CD4-positive, alpha-beta T cell (primary cell): Measurements from ENCODE around the gene SRSF7. TPM values are rescaled to one million over a fixed set of nuclear protein-coding genes. Genes with fewer than 3 reads are reported as not detected.
A peak's percentile ranks its signal among the peaks of the same experiment; 100 is the strongest.

Experiments
- ATAC-seq: fragments of 200-7000 bp; cut with Tn5 transposase; one replicate; pipeline ENCODE4 v1.10.0; 2022; ENCODE audit warnings: mild to moderate bottlenecking; ENCODE audit not compliant: poor library complexity
- CTCF ChIA-PET: fragments of 350-600 bp; sonication (Branson Sonifier 250); formaldehyde crosslinking; loops from one replicate; lab custom pipeline; 2021; ENCODE audit warnings: antibody characterized with exemption, inconsistent platforms; lab: Charles Lee
- POLR2A ChIA-PET: fragments of 350-600 bp; sonication (Branson Sonifier 250); formaldehyde crosslinking; loops from one replicate; lab custom pipeline; 2021; ENCODE audit warnings: antibody characterized with exemption, inconsistent platforms; lab: Charles Lee
- DNase-seq, 14 experiments: peaks; one replicate each; pipeline ENCODE4 v3.0.0-alpha.2; 2013 to 2020; ENCODE audit warnings: mixed read lengths in 2 of 14
- H3K27ac ChIP-seq, 2 donors: one replicate each; pipeline versions ENCODE4 v1.5.1 to v1.7.0; 2013; ENCODE audit warnings: low read length in 2 of 2, low read depth in 1 of 2, mild to moderate bottlenecking in 1 of 2
- H3K27me3 ChIP-seq, 2 experiments: 1 replicate in 1 of 2; 2 replicates in 1 of 2; pipeline versions ENCODE4 v1.6.1 to v1.7.0; 2013; ENCODE audit warnings: low read length in 2 of 2, control low read depth in 1 of 2, mild to moderate bottlenecking in 1 of 2, moderate library complexity in 1 of 2; ENCODE audit not compliant: insufficient read depth in 2 of 2, control insufficient read depth in 1 of 2
- H3K36me3 ChIP-seq: one replicate; pipeline ENCODE4 v1.6.1; 2013; ENCODE audit warnings: low read length, control low read depth; ENCODE audit not compliant: insufficient read depth
- H3K4me1 ChIP-seq: one replicate; pipeline ENCODE4 v1.6.1; 2013; ENCODE audit warnings: low read length, control low read depth; ENCODE audit not compliant: insufficient read depth
- H3K4me3 ChIP-seq: one replicate; pipeline ENCODE4 v1.5.1; 2013; ENCODE audit warnings: mild to moderate bottlenecking, low read length, moderate library complexity
- H3K9me3 ChIP-seq, 2 experiments: 1 replicate in 1 of 2; 2 replicates in 1 of 2; pipeline versions ENCODE4 v1.6.1 to v1.7.0; 2013; ENCODE audit warnings: low read length in 2 of 2, mild to moderate bottlenecking in 2 of 2, control low read depth in 1 of 2, moderate library complexity in 1 of 2; ENCODE audit not compliant: control insufficient read depth in 1 of 2, insufficient read depth in 1 of 2
- H3K27ac Mint-ChIP-seq: one replicate; pipeline ENCODE4 v1.8.0; 2020; ENCODE audit warnings: mixed read lengths
- H3K27me3 Mint-ChIP-seq: one replicate; pipeline ENCODE4 v1.8.0; 2021; ENCODE audit warnings: mixed read lengths
- H3K36me3 Mint-ChIP-seq: one replicate; pipeline ENCODE4 v1.8.0; 2021; ENCODE audit warnings: low read depth, mixed read lengths
- H3K4me1 Mint-ChIP-seq: one replicate; pipeline ENCODE4 v1.8.0; 2021; ENCODE audit warnings: low read depth, mixed read lengths
- H3K4me3 Mint-ChIP-seq: one replicate; pipeline ENCODE4 v1.8.0; 2020; ENCODE audit warnings: mild to moderate bottlenecking, mixed read lengths
- H3K9me3 Mint-ChIP-seq: one replicate; pipeline ENCODE4 v1.8.0; 2020; ENCODE audit warnings: mixed read lengths
- intact Hi-C, 2 experiments: fragments of 100-400 bp; cut with DNase I in 1 of 2; cut with micrococcal nuclease in 1 of 2; formaldehyde crosslinking; loops; one replicate each; pipeline versions ENCODE4 v1.15.1 to v1.9.0; 2023 to 2025; cut with DNase I, micrococcal nuclease
- total RNA-seq, 174 experiments: library from RNA in 2 of 174; stranded (reverse) in 2 of 174; gene quantifications; one replicate each; pipeline ENCODE4 v1.2.3 and lab custom pipeline; 2021 to 2026
- TF ChIP-seq, protein P1 (sequence below): fragments of 200-600 bp; IDR thresholded peaks from one replicate; pipeline ENCODE4 v1.8.0; 2022; ENCODE audit warnings: antibody characterized with exemption, mild to moderate bottlenecking

SRSF7 gene
- total RNA-seq, 2 experiments from 2014 or later, result 550 to 557 TPM

DNA sequence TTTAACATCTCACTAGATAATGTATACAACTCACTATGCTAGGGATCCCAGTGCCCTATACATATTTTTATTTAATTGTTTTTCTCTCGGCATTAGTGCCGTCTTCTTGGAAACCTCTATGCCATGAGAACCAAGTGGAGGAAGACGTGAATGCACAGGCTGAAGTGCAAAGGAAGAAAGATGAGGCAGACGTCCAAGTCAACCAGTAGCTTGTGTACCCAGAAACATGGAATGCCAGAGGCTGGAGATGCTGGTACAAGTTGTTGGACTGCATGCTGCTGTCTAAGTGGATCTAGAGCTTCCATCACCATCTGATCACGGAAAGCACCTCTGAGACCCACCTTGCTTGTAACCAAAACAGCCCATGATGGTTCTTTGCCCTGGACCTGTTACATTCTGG is 14.4 kb upstream of the SRSF7 start:
- intact Hi-C loops, result no loop called here
- Mint-ChIP-seq H3K9me3 (no peaks in the 10 kb centered on the region), H3K36me3 (no peaks in the 10 kb centered on the region), H3K27ac (no peak overlapping the region), H3K4me3 (no peak overlapping the region), H3K4me1 (no peaks in the 10 kb centered on the region), H3K27me3 (no peaks in the 10 kb centered on the region)
- Histone ChIP-seq H3K4me3 (no peak overlapping the region), H3K9me3 (no peaks in the 10 kb centered on the region), H3K36me3 (no peaks in the 10 kb centered on the region), H3K27ac (no peak overlapping the region), H3K27me3 (no peaks in the 10 kb centered on the region), H3K4me1 (no peaks in the 10 kb centered on the region)
- ChIA-PET CTCF (no interaction called here), POLR2A (no interaction called here)
- ATAC-seq, result no peak
- no peak for DNase-seq
- TF ChIP-seq, protein P1, sequence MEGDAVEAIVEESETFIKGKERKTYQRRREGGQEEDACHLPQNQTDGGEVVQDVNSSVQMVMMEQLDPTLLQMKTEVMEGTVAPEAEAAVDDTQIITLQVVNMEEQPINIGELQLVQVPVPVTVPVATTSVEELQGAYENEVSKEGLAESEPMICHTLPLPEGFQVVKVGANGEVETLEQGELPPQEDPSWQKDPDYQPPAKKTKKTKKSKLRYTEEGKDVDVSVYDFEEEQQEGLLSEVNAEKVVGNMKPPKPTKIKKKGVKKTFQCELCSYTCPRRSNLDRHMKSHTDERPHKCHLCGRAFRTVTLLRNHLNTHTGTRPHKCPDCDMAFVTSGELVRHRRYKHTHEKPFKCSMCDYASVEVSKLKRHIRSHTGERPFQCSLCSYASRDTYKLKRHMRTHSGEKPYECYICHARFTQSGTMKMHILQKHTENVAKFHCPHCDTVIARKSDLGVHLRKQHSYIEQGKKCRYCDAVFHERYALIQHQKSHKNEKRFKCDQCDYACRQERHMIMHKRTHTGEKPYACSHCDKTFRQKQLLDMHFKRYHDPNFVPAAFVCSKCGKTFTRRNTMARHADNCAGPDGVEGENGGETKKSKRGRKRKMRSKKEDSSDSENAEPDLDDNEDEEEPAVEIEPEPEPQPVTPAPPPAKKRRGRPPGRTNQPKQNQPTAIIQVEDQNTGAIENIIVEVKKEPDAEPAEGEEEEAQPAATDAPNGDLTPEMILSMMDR, result no peak

DNA sequence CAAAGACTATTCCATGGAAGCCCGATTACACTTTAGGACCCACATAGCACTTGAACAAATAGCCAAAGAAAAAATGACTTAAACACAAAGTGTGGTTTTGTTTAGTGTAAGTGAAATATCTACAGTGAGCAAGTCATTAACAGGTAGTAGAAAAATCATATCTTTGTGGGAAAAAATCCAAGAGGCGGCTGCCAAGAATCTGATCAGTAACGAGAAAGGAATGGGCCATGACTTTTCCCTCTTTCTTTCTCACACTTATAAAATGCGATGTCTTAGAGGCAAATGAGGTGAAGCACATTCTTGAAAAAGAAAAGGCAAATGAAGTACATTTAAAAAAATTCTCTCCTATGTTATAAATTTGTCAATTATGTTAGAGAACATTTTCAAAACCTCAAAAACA is 14.0 kb upstream of the SRSF7 start:
- DNase-seq (no peak), ATAC-seq (no peak)
- POLR2A ChIA-PET, result no interaction called here
- no peaks in the 10 kb centered on the region for H3K27me3 ChIP-seq
- TF ChIP-seq, protein P1, result no peak
- no peak overlapping the region for H3K27ac Mint-ChIP-seq
- no peaks in the 10 kb centered on the region for H3K27me3 Mint-ChIP-seq
- no peaks in the 10 kb centered on the region for H3K9me3 Mint-ChIP-seq
- no peaks in the 10 kb centered on the region for H3K4me1 ChIP-seq
- H3K36me3 Mint-ChIP-seq, result no peaks in the 10 kb centered on the region
- H3K9me3 ChIP-seq, result no peaks in the 10 kb centered on the region
- no peak overlapping the region for H3K27ac ChIP-seq
- no peak overlapping the region for H3K4me3 Mint-ChIP-seq
- H3K4me3 ChIP-seq, result no peak overlapping the region
- intact Hi-C loops, result no loop called here
- H3K4me1 Mint-ChIP-seq, result no peaks in the 10 kb centered on the region
- no peaks in the 10 kb centered on the region for H3K36me3 ChIP-seq
- CTCF ChIA-PET, result no interaction called here

DNA sequence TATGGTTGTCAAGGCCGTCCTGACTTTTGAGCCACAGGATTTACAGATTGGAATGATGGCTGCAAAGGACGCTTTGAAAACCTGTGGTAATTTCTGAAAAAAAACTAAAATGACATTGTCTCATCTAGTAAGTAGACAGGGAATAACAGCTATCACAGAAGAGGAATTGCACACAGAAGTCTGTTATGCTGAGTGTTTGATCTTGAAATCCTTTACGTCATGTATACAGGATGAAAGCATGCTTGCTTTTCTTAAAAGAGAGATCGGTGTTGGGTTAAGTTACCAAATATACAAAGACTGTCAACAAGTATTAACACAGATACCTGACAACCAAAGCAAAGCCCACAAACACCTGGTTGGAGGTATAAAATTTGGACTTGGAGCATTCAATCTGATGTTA is 12.6 kb upstream of the SRSF7 start:
- TF ChIP-seq, protein P1, result no peak
- Histone ChIP-seq H3K27ac (no peak overlapping the region), H3K27me3 (no peaks in the 10 kb centered on the region), H3K36me3 (no peaks in the 10 kb centered on the region), H3K4me1 (no peaks in the 10 kb centered on the region), H3K9me3 (no peaks in the 10 kb centered on the region), H3K4me3 (no peak overlapping the region)
- no peaks in the 10 kb centered on the region for H3K9me3 Mint-ChIP-seq
- ChIA-PET CTCF (no interaction called here), POLR2A (interaction anchor here (4.0 kb wide), 1 partner anchor 12 kb away, joined by 18 read pairs; the partner anchor contains the start of gene SRSF7)
- DNase-seq (no peak), ATAC-seq (peak; percentile 68)
- H3K4me3 Mint-ChIP-seq, result no peak overlapping the region
- H3K27ac Mint-ChIP-seq, result no peak overlapping the region
- H3K4me1 Mint-ChIP-seq, result no peaks in the 10 kb centered on the region
- H3K27me3 Mint-ChIP-seq, result no peaks in the 10 kb centered on the region
- H3K36me3 Mint-ChIP-seq, result no peaks in the 10 kb centered on the region
- intact Hi-C loops, result no loop called here
